ENCODE results near the gene VANGL2.

Gene VANGL2

GRCh38 chr1:160431006-160431405 is 30.6 kb downstream of the VANGL2 start:
- no peaks in the 10 kb centered on the region for H3K27me3 ChIP-seq (ENCODE audit: control insufficient read depth in 3 of 3, insufficient read depth in 3 of 3, low read depth in 1 of 3, low read length in 3 of 3)
- H3K4me2 ChIP-seq (ENCODE audit: insufficient read depth, low read length, poor library complexity, severe bottlenecking): no peak overlapping the region
- H3K18ac ChIP-seq (ENCODE audit: low read length): no peak overlapping the region
- no CpG with 5 or more reads among the region's 5 CpGs for WGBS, 2 donors (ENCODE audit: extremely low coverage in 2 of 2, insufficient read length in 2 of 2, insufficient replicate concordance in 1 of 2)
- no peak overlapping the region for H3K27ac ChIP-seq (replicated peaks; ENCODE audit: low read length)
- H2AFZ ChIP-seq (ENCODE audit: low read length): no peak overlapping the region
- H4K8ac ChIP-seq (ENCODE audit: low read depth, low read length): no peak overlapping the region
- no peak overlapping the region for H2AK5ac ChIP-seq (ENCODE audit: low read depth, low read length)
- H2BK12ac ChIP-seq (ENCODE audit: low read length): no peak overlapping the region
- no peak overlapping the region for H3K4ac ChIP-seq (ENCODE audit: low read length)
- no peak overlapping the region for H2BK15ac ChIP-seq (ENCODE audit: low read length)
- H2BK120ac ChIP-seq (ENCODE audit: low read depth, low read length): no peak overlapping the region
- peaks cover 0 to 2% of the 10 kb centered on the region in 2 donors for H3K4me1 ChIP-seq (ENCODE audit: control insufficient read depth in 2 of 2, insufficient read depth in 1 of 2, low read depth in 1 of 2, low read length in 2 of 2)
- no peak overlapping the region for H3K4me3 ChIP-seq (ENCODE audit: low read length in 2 of 2)
- H3K9me3 ChIP-seq (replicated peaks in 1 of 2; ENCODE audit: control insufficient read depth in 2 of 2, insufficient read depth in 1 of 2, low read depth in 1 of 2, low read length in 2 of 2): no peaks in the 10 kb centered on the region
- no peak overlapping the region for H3K23ac ChIP-seq (ENCODE audit: low read depth, low read length, poor library complexity)
- H2BK5ac ChIP-seq (ENCODE audit: low read length): no peak overlapping the region
- H3K36me3 ChIP-seq (replicated peaks in 1 of 2; ENCODE audit: control insufficient read depth in 2 of 2, insufficient read depth in 2 of 2, low read length in 2 of 2): peaks cover 14 to 41% of the 10 kb centered on the region in 2 donors
- H3K14ac ChIP-seq (ENCODE audit: low read length): no peak overlapping the region
- no peak overlapping the region for H3K9ac ChIP-seq (ENCODE audit: low read depth, low read length, poor library complexity)
- no peaks in the 10 kb centered on the region for H3K79me1 ChIP-seq (ENCODE audit: low read depth, low read length)
- DNase-seq (ENCODE audit: low spot score): no peak
- no peak overlapping the region for H4K91ac ChIP-seq (ENCODE audit: low read depth, low read length, poor library complexity)

GRCh38 chr1:160431571-160431970 is 31.2 kb downstream of the VANGL2 start:
- Histone ChIP-seq H3K79me1 (ENCODE audit: low read depth, low read length) (no peaks in the 10 kb centered on the region), H3K36me3 (replicated peaks in 1 of 2; ENCODE audit: control insufficient read depth in 2 of 2, insufficient read depth in 2 of 2, low read length in 2 of 2) (peaks cover 10 to 35% of the 10 kb centered on the region in 2 donors), H3K4me3 (ENCODE audit: low read length in 2 of 2) (no peak overlapping the region), H2AK5ac (ENCODE audit: low read depth, low read length) (no peak overlapping the region), H3K18ac (ENCODE audit: low read length) (no peak overlapping the region), H2BK15ac (ENCODE audit: low read length) (no peak overlapping the region), H3K14ac (ENCODE audit: low read length) (no peak overlapping the region), H3K23ac (ENCODE audit: low read depth, low read length, poor library complexity) (no peak overlapping the region), H3K9ac (ENCODE audit: low read depth, low read length, poor library complexity) (no peak overlapping the region), H2BK5ac (ENCODE audit: low read length) (no peak overlapping the region), H3K27me3 (ENCODE audit: control insufficient read depth in 3 of 3, insufficient read depth in 3 of 3, low read depth in 1 of 3, low read length in 3 of 3) (no peaks in the 10 kb centered on the region), H2BK120ac (ENCODE audit: low read depth, low read length) (no peak overlapping the region), H3K4me1 (ENCODE audit: control insufficient read depth in 2 of 2, insufficient read depth in 1 of 2, low read depth in 1 of 2, low read length in 2 of 2) (peaks cover 0 to 2% of the 10 kb centered on the region in 2 donors), H3K4me2 (ENCODE audit: insufficient read depth, low read length, poor library complexity, severe bottlenecking) (no peak overlapping the region), H2BK12ac (ENCODE audit: low read length) (no peak overlapping the region), H3K9me3 (replicated peaks in 1 of 2; ENCODE audit: control insufficient read depth in 2 of 2, insufficient read depth in 1 of 2, low read depth in 1 of 2, low read length in 2 of 2) (no peaks in the 10 kb centered on the region), H3K27ac (replicated peaks; ENCODE audit: low read length) (no peak overlapping the region), H4K8ac (ENCODE audit: low read depth, low read length) (no peak overlapping the region), H3K4ac (ENCODE audit: low read length) (no peak overlapping the region), H4K91ac (ENCODE audit: low read depth, low read length, poor library complexity) (no peak overlapping the region), H2AFZ (ENCODE audit: low read length) (no peak overlapping the region)
- DNase-seq (ENCODE audit: low spot score): no peak
- WGBS, 2 donors (ENCODE audit: extremely low coverage in 2 of 2, insufficient read length in 2 of 2, insufficient replicate concordance in 1 of 2): no CpG with 5 or more reads among the region's 2 CpGs

GRCh38 chr1:160432371-160432786 is 32.0 kb downstream of the VANGL2 start:
- H3K4me1 ChIP-seq (ENCODE audit: control insufficient read depth in 2 of 2, insufficient read depth in 1 of 2, low read depth in 1 of 2, low read length in 2 of 2): peaks cover 0 to 2% of the 10 kb centered on the region in 2 donors
- no peak overlapping the region for H4K91ac ChIP-seq (ENCODE audit: low read depth, low read length, poor library complexity)
- no peak overlapping the region for H2BK120ac ChIP-seq (ENCODE audit: low read depth, low read length)
- no peak overlapping the region for H3K4ac ChIP-seq (ENCODE audit: low read length)
- H3K79me1 ChIP-seq (ENCODE audit: low read depth, low read length): no peaks in the 10 kb centered on the region
- no peak overlapping the region for H2AK5ac ChIP-seq (ENCODE audit: low read depth, low read length)
- H3K23ac ChIP-seq (ENCODE audit: low read depth, low read length, poor library complexity): no peak overlapping the region
- no peak overlapping the region for H2BK5ac ChIP-seq (ENCODE audit: low read length)
- no peak overlapping the region for H2BK12ac ChIP-seq (ENCODE audit: low read length)
- peaks cover 7 to 27% of the 10 kb centered on the region in 2 donors for H3K36me3 ChIP-seq (replicated peaks in 1 of 2; ENCODE audit: control insufficient read depth in 2 of 2, insufficient read depth in 2 of 2, low read length in 2 of 2)
- no peak overlapping the region for H3K14ac ChIP-seq (ENCODE audit: low read length)
- no peaks in the 10 kb centered on the region for H3K9me3 ChIP-seq (replicated peaks in 1 of 2; ENCODE audit: control insufficient read depth in 2 of 2, insufficient read depth in 1 of 2, low read depth in 1 of 2, low read length in 2 of 2)
- H3K9ac ChIP-seq (ENCODE audit: low read depth, low read length, poor library complexity): no peak overlapping the region
- H3K4me3 ChIP-seq (ENCODE audit: low read length in 2 of 2): no peak overlapping the region
- no peak overlapping the region for H3K27ac ChIP-seq (replicated peaks; ENCODE audit: low read length)
- DNase-seq (ENCODE audit: low spot score): no peak
- H2AFZ ChIP-seq (ENCODE audit: low read length): no peak overlapping the region
- no peak overlapping the region for H4K8ac ChIP-seq (ENCODE audit: low read depth, low read length)
- H3K18ac ChIP-seq (ENCODE audit: low read length): no peak overlapping the region
- no peak overlapping the region for H3K4me2 ChIP-seq (ENCODE audit: insufficient read depth, low read length, poor library complexity, severe bottlenecking)
- H3K27me3 ChIP-seq (ENCODE audit: control insufficient read depth in 3 of 3, insufficient read depth in 3 of 3, low read depth in 1 of 3, low read length in 3 of 3): peaks cover 0 to 4% (median 0%) of the 10 kb centered on the region in 3 experiments
- H2BK15ac ChIP-seq (ENCODE audit: low read length): no peak overlapping the region

GRCh38 chr1:160436966-160437365 is 36.6 kb downstream of the VANGL2 start:
- peaks cover 0 to 4% (median 0%) of the 10 kb centered on the region in 3 experiments for H3K27me3 ChIP-seq (ENCODE audit: control insufficient read depth in 3 of 3, insufficient read depth in 3 of 3, low read depth in 1 of 3, low read length in 3 of 3)
- H3K18ac ChIP-seq (ENCODE audit: low read length): no peak overlapping the region
- H3K27ac ChIP-seq (replicated peaks; ENCODE audit: low read length): no peak overlapping the region
- H4K8ac ChIP-seq (ENCODE audit: low read depth, low read length): no peak overlapping the region
- H4K91ac ChIP-seq (ENCODE audit: low read depth, low read length, poor library complexity): no peak overlapping the region
- DNase-seq (ENCODE audit: low spot score): no peak
- H2BK120ac ChIP-seq (ENCODE audit: low read depth, low read length): no peak overlapping the region
- H3K9ac ChIP-seq (ENCODE audit: low read depth, low read length, poor library complexity): no peak overlapping the region
- no peaks in the 10 kb centered on the region for H3K79me1 ChIP-seq (ENCODE audit: low read depth, low read length)
- no peak overlapping the region for H3K4me2 ChIP-seq (ENCODE audit: insufficient read depth, low read length, poor library complexity, severe bottlenecking)
- H3K4me3 ChIP-seq (ENCODE audit: low read length in 2 of 2): no peak overlapping the region
- no peak overlapping the region for H2BK5ac ChIP-seq (ENCODE audit: low read length)
- no peaks in the 10 kb centered on the region for H3K4me1 ChIP-seq (ENCODE audit: control insufficient read depth in 2 of 2, insufficient read depth in 1 of 2, low read depth in 1 of 2, low read length in 2 of 2)
- no peak overlapping the region for H3K23ac ChIP-seq (ENCODE audit: low read depth, low read length, poor library complexity)
- no peak overlapping the region for H2AFZ ChIP-seq (ENCODE audit: low read length)
- WGBS, 2 donors (ENCODE audit: extremely low coverage in 2 of 2, insufficient read length in 2 of 2, insufficient replicate concordance in 1 of 2): no CpG with 5 or more reads among the region's 2 CpGs
- no peak overlapping the region for H3K4ac ChIP-seq (ENCODE audit: low read length)
- no peaks in the 10 kb centered on the region for H3K9me3 ChIP-seq (replicated peaks in 1 of 2; ENCODE audit: control insufficient read depth in 2 of 2, insufficient read depth in 1 of 2, low read depth in 1 of 2, low read length in 2 of 2)
- no peak overlapping the region for H2BK12ac ChIP-seq (ENCODE audit: low read length)
- no peak overlapping the region for H2BK15ac ChIP-seq (ENCODE audit: low read length)
- H2AK5ac ChIP-seq (ENCODE audit: low read depth, low read length): no peak overlapping the region
- H3K36me3 ChIP-seq (replicated peaks in 1 of 2; ENCODE audit: control insufficient read depth in 2 of 2, insufficient read depth in 2 of 2, low read length in 2 of 2): peaks cover 0 to 2% of the 10 kb centered on the region in 2 donors
- no peak overlapping the region for H3K14ac ChIP-seq (ENCODE audit: low read length)
